HepG2 (cell line): ENCODE data around the gene HAT1. TPM values are rescaled to one million over a fixed set of nuclear protein-coding genes. Genes with fewer than 3 reads are reported as not detected.
A peak's percentile ranks its signal among the peaks of the same experiment; 100 is the strongest.

Source experiments
- CBX2 ChIP-seq, 2 experiments: fragments of 200-600 bp in 1 of 2; sonication (generic); formaldehyde crosslinking in 1 of 2; IDR thresholded peaks; 2 replicates each; pipeline versions ENCODE4 v1.7.0 to v1.8.1; 2018 to 2022; ENCODE audit warnings: low read depth in 2 of 2, low read length in 1 of 2, mild to moderate bottlenecking in 1 of 2, missing genetic modification reagents in 1 of 2
- CEBPG ChIP-seq: IDR thresholded peaks from 2 replicates; pipeline ENCODE4 v1.6.1; 2016
- FOXA3 ChIP-seq: IDR thresholded peaks from 2 replicates; pipeline ENCODE4 v1.6.1; 2016; ENCODE audit warnings: missing genetic modification reagents, missing compliant biosample characterization
- FOXP1 ChIP-seq, 2 experiments: fragments of 450-650 bp in 1 of 2; IDR thresholded peaks; 2 replicates each; pipeline ENCODE4 v1.6.1; 2017 to 2018; ENCODE audit warnings: antibody characterized with exemption in 1 of 2
- KAT7 ChIP-seq: IDR thresholded peaks from 2 replicates; pipeline ENCODE4 v1.6.1; 2018; ENCODE audit warnings: borderline replicate concordance, missing compliant biosample characterization
- NAIF1 ChIP-seq: sonication (generic); formaldehyde crosslinking; IDR thresholded peaks from 2 replicates; pipeline ENCODE4 v1.5.0; 2020; ENCODE audit warnings: mild to moderate bottlenecking, missing genetic modification reagents, borderline replicate concordance
- NFKB2 ChIP-seq: sonication (generic); formaldehyde crosslinking; IDR thresholded peaks from 2 replicates; pipeline ENCODE4 v1.4.0; 2020; ENCODE audit warnings: missing genetic modification reagents, borderline replicate concordance
- PAWR ChIP-seq: sonication (generic); formaldehyde crosslinking; IDR thresholded peaks from 2 replicates; pipeline ENCODE4 v1.4.0; 2020; ENCODE audit warnings: missing genetic modification reagents, mild to moderate bottlenecking, borderline replicate concordance
- PRMT3 ChIP-seq: sonication (generic); formaldehyde crosslinking; IDR thresholded peaks from 2 replicates; pipeline ENCODE4 v1.8.1; 2022; ENCODE audit warnings: low read depth, mild to moderate bottlenecking, moderate library complexity, missing genetic modification reagents, borderline replicate concordance
- RFX3 ChIP-seq: IDR thresholded peaks from 2 replicates; pipeline ENCODE4 v1.6.1; 2016; ENCODE audit warnings: missing biosample characterization, missing genetic modification reagents
- SOX6 ChIP-seq, 2 experiments: fragments of 450-650 bp in 1 of 2; sonication (generic) in 1 of 2; formaldehyde crosslinking in 1 of 2; IDR thresholded peaks; 2 replicates each; pipeline versions ENCODE4 v1.4.0 to v1.6.1; 2017 to 2020; ENCODE audit warnings: antibody characterized with exemption in 1 of 2, mild to moderate bottlenecking in 1 of 2, missing genetic modification reagents in 1 of 2
- SRSF9 ChIP-seq: fragments of 200-400 bp; formaldehyde crosslinking; IDR thresholded peaks from 2 replicates; pipeline ENCODE4 v1.6.1; 2018; ENCODE audit warnings: borderline replicate concordance, mild to moderate bottlenecking, low read depth, low read length; ENCODE audit not compliant: insufficient read depth, poor library complexity, severe bottlenecking
- YY1 ChIP-seq: IDR thresholded peaks from 2 replicates; pipeline ENCODE4 v1.6.1; 2011; ENCODE audit warnings: low read length, low read depth, moderate library complexity, mild to moderate bottlenecking; ENCODE audit not compliant: insufficient read depth, insufficient replicate concordance
- ZNF17 ChIP-seq: sonication (generic); formaldehyde crosslinking; IDR thresholded peaks from 2 replicates; pipeline ENCODE4 v1.5.0; 2020; ENCODE audit warnings: mild to moderate bottlenecking, missing genetic modification reagents
- ZNF331 ChIP-seq: sonication (generic); formaldehyde crosslinking; IDR thresholded peaks from 2 replicates; pipeline ENCODE4 v1.4.0; 2020; ENCODE audit warnings: missing genetic modification reagents
- ZNF460 ChIP-seq: sonication (generic); formaldehyde crosslinking; IDR thresholded peaks from 2 replicates; pipeline ENCODE4 v1.5.1; 2020; ENCODE audit warnings: missing genetic modification reagents, mild to moderate bottlenecking, borderline replicate concordance
- ZNF780A ChIP-seq: sonication (generic); formaldehyde crosslinking; IDR thresholded peaks from 2 replicates; pipeline ENCODE4 v1.8.0; 2022; ENCODE audit warnings: mild to moderate bottlenecking, missing genetic modification reagents, moderate library complexity
- polyA plus RNA-seq, 8 experiments: library from polyadenylated mRNA; depleted of rRNA in 3 of 8; stranded (reverse) in 7 of 8; unstranded in 1 of 8; fragments of >200 nt; fragmentation: Illumina TruSeq in 4 of 8; extraction: Trizol in 4 of 8; gene quantifications; 2 replicates each; pipeline versions ENCODE4 v1.2.1 to v1.2.3, GENCODE V29; 2011 to 2016; ENCODE audit warnings: low read depth in 4 of 8, missing spikeins in 1 of 8, mixed read lengths in 1 of 8; ENCODE audit not compliant: insufficient read depth in 1 of 8
- total RNA-seq, 5 experiments: library from RNA; depleted of rRNA; stranded (reverse); fragments of >200 nt; fragmentation: Illumina TruSeq; extraction: Trizol; gene quantifications; 2 replicates each; pipeline ENCODE4 v1.2.3, GENCODE V29; 2016; ENCODE audit warnings: low read depth in 1 of 5
- TF ChIP-seq, protein P1 (sequence below): sonication (generic); formaldehyde crosslinking; IDR thresholded peaks from 2 replicates; pipeline ENCODE4 v1.9.0; 2021; ENCODE audit warnings: missing genetic modification reagents, mild to moderate bottlenecking, borderline replicate concordance
- TF ChIP-seq, protein P2 (sequence below): IDR thresholded peaks from 2 replicates; pipeline ENCODE4 v1.6.1; 2016; ENCODE audit warnings: missing genetic modification reagents, missing compliant biosample characterization
- TF ChIP-seq, protein P3 (sequence below): sonication (generic); formaldehyde crosslinking; IDR thresholded peaks from 2 replicates; pipeline ENCODE4 v1.8.0; 2022; ENCODE audit warnings: low read depth, missing genetic modification reagents
- TF ChIP-seq, protein P4 (sequence below): sonication (generic); formaldehyde crosslinking; IDR thresholded peaks from 2 replicates; pipeline ENCODE4 v1.8.0; 2022; ENCODE audit warnings: mild to moderate bottlenecking, missing genetic modification reagents, borderline replicate concordance
- TF ChIP-seq, protein P5 (sequence below): sonication (generic); formaldehyde crosslinking; IDR thresholded peaks from 2 replicates; pipeline ENCODE4 v1.5.0; 2020; ENCODE audit warnings: missing genetic modification reagents
- TF ChIP-seq, protein P6 (sequence below): sonication (generic); formaldehyde crosslinking; IDR thresholded peaks from 2 replicates; pipeline ENCODE4 v1.5.0; 2020; ENCODE audit warnings: missing genetic modification reagents

HAT1 gene
- total and polyA plus RNA-seq, 2 of the 13 experiments (the other 11 are each of a cell fraction or from before 2014, with no cell fraction given), result 45.4 to 119 TPM

DNA sequence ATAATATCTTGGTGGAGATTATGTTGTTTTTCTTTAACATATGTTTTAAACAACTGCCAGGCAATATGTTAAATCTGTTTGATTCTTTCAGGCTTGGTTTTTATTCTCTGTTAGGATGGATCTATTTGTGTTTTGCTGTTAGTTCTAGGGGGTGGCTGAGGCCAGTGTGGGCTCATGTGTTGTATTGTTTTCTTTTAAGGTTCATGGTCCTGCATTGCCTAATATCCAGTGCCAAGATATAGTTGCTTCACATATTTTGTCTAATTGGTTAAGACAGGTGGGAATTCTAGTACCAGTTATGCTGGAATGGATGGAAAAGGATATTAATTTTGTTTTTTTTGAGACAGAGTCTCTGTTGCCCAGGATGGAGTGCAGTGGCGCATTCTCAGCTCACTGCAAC lies 85.1 kb downstream of the HAT1 start (continued):
- TF ChIP-seq, protein P1, sequence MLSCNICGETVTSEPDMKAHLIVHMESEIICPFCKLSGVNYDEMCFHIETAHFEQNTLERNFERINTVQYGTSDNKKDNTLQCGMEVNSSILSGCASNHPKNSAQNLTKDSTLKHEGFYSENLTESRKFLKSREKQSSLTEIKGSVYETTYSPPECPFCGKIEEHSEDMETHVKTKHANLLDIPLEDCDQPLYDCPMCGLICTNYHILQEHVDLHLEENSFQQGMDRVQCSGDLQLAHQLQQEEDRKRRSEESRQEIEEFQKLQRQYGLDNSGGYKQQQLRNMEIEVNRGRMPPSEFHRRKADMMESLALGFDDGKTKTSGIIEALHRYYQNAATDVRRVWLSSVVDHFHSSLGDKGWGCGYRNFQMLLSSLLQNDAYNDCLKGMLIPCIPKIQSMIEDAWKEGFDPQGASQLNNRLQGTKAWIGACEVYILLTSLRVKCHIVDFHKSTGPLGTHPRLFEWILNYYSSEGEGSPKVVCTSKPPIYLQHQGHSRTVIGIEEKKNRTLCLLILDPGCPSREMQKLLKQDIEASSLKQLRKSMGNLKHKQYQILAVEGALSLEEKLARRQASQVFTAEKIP (CRISPR knock-in tag), result no peak
- TF ChIP-seq, protein P2, sequence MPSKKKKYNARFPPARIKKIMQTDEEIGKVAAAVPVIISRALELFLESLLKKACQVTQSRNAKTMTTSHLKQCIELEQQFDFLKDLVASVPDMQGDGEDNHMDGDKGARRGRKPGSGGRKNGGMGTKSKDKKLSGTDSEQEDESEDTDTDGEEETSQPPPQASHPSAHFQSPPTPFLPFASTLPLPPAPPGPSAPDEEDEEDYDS (CRISPR knock-in tag), result no peak
- TF ChIP-seq PRMT3 (CRISPR knock-in tag) (no peak), PAWR (CRISPR knock-in tag) (no peak), SOX6 (IDR thresholded peaks at IDR 0.05) (no peak), SOX6 (CRISPR knock-in tag; IDR thresholded peaks at IDR 0.05) (peak; percentile 55), ZNF460 (no peak), FOXA3 (CRISPR knock-in tag) (no peak), ZNF331 (CRISPR knock-in tag) (no peak), KAT7 (CRISPR knock-in tag) (no peak), SRSF9 (no peak), ZNF780A (CRISPR knock-in tag) (no peak), ZNF17 (CRISPR knock-in tag) (no peak), NAIF1 (CRISPR knock-in tag) (no peak), YY1 (no peak), NFKB2 (no peak), CBX2 (IDR thresholded peaks at IDR 0.05; ENCODE audit: low read depth, low read length) (no peak), CBX2 (CRISPR knock-in tag; IDR thresholded peaks at IDR 0.05; ENCODE audit: low read depth) (no peak), RFX3 (no peak), FOXP1 (IDR thresholded peaks at IDR 0.05) (no peak), FOXP1 (CRISPR knock-in tag; IDR thresholded peaks at IDR 0.05) (peak; percentile 63), CEBPG (CRISPR knock-in tag) (peak; percentile 78)
- TF ChIP-seq, protein P3, sequence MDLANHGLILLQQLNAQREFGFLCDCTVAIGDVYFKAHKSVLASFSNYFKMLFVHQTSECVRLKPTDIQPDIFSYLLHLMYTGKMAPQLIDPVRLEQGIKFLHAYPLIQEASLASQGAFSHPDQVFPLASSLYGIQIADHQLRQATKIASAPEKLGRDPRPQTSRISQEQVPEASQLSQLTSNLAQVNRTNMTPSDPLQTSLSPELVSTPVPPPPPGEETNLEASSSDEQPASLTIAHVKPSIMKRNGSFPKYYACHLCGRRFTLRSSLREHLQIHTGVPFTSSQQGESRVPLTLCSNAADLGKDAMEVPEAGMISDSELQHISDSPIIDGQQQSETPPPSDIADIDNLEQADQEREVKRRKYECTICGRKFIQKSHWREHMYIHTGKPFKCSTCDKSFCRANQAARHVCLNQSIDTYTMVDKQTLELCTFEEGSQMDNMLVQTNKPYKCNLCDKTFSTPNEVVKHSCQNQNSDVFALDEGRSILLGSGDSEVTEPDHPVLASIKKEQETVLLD (CRISPR knock-in tag), result no peak
- TF ChIP-seq, protein P4, sequence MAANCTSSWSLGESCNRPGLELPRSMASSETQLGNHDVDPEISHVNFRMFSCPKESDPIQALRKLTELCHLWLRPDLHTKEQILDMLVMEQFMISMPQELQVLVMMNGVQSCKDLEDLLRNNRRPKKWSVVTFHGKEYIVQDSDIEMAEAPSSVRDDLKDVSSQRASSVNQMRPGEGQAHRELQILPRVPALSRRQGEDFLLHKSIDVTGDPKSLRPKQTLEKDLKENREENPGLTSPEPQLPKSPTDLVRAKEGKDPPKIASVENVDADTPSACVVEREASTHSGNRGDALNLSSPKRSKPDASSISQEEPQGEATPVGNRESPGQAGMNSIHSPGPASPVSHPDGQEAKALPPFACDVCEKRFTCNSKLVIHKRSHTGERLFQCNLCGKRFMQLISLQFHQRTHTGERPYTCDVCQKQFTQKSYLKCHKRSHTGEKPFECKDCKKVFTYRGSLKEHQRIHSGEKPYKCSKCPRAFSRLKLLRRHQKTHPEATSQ (CRISPR knock-in tag), result no peak
- TF ChIP-seq, protein P5, sequence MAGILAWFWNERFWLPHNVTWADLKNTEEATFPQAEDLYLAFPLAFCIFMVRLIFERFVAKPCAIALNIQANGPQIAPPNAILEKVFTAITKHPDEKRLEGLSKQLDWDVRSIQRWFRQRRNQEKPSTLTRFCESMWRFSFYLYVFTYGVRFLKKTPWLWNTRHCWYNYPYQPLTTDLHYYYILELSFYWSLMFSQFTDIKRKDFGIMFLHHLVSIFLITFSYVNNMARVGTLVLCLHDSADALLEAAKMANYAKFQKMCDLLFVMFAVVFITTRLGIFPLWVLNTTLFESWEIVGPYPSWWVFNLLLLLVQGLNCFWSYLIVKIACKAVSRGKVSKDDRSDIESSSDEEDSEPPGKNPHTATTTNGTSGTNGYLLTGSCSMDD, result no peak
- TF ChIP-seq, protein P6, sequence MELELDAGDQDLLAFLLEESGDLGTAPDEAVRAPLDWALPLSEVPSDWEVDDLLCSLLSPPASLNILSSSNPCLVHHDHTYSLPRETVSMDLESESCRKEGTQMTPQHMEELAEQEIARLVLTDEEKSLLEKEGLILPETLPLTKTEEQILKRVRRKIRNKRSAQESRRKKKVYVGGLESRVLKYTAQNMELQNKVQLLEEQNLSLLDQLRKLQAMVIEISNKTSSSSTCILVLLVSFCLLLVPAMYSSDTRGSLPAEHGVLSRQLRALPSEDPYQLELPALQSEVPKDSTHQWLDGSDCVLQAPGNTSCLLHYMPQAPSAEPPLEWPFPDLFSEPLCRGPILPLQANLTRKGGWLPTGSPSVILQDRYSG (CRISPR knock-in tag), result no peak
